Neural crest cell (in vitro differentiated cells): ENCODE measurements around the gene GSTA4. TPM values are rescaled to one million over a fixed set of nuclear protein-coding genes. Genes with fewer than 3 reads are reported as not detected.

ENCODE experiments used
- DNase-seq: peaks from one replicate; pipeline ENCODE4 v3.0.0; 2021; ENCODE audit warnings: low read depth, mixed read lengths, low spot score
- H3K27ac Mint-ChIP-seq: one replicate; pipeline ENCODE4 v1.8.0; 2021; ENCODE audit warnings: mild to moderate bottlenecking, mixed read lengths; ENCODE audit not compliant: unreplicated experiment
- H3K27me3 Mint-ChIP-seq: 2 replicates; pipeline ENCODE4 v1.8.0; 2021; ENCODE audit warnings: low read depth, mild to moderate bottlenecking, mixed read lengths
- H3K36me3 Mint-ChIP-seq: 2 replicates; pipeline ENCODE4 v1.8.0; 2021; ENCODE audit warnings: low read depth, mild to moderate bottlenecking, mixed read lengths
- H3K4me1 Mint-ChIP-seq: 2 replicates; pipeline ENCODE4 v1.8.0; 2021; ENCODE audit warnings: mixed read lengths
- H3K4me3 Mint-ChIP-seq: one replicate; pipeline ENCODE4 v1.8.0; 2021; ENCODE audit warnings: mild to moderate bottlenecking, mixed read lengths
- H3K9me3 Mint-ChIP-seq: 2 replicates; pipeline ENCODE4 v1.8.0; 2021; ENCODE audit warnings: mixed read lengths
- total RNA-seq: library from RNA; stranded (reverse); gene quantifications from 2 replicates; pipeline ENCODE4 v1.2.1, GENCODE V29; 2021
- TF ChIP-seq, protein P1 (sequence below): fragments of 200-600 bp; sonication (generic); conservative IDR thresholded peaks from 2 replicates; pipeline ENCODE4 v1.5.0; 2021; ENCODE audit warnings: antibody characterized with exemption, mild to moderate bottlenecking

Gene GSTA4
- total RNA-seq, 1 donor from 2014 or later: 70.7 TPM

DNA sequence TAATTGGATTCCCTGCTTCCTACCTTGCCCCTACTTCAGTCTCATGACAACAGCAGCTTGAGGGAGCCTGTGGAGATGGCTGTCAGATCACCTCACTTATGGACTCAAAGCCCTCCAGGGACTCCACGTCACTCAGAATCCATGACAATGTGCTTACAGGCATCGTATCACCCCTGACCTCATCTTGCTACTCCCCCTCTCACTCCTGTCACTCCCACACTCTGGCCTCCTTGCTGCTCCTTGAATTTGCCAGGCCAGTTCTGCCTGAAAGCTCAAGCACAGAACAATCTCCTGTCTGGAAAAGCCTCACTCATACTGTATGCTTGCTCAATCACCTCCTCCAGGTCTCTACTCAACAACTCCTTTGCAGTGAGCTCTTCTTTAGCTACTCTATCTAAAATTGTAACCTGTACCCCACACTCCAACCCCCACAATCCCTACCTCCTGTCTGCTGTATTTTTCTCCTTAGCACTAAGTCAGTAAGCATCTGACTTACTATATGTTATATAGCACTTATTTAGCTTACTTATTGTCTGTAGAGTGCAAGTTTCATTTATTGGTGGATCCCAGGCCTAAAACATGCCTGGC, 10.7 kb upstream of the GSTA4 start:
- Mint-ChIP-seq H3K4me1 (no peaks in the 10 kb centered on the region), H3K9me3 (no peaks in the 10 kb centered on the region), H3K27me3 (no peaks in the 10 kb centered on the region), H3K27ac (peak overlapping the region; percentile 1), H3K36me3 (peaks cover 23% of the 10 kb centered on the region), H3K4me3 (no peak overlapping the region)
- TF ChIP-seq, protein P1, sequence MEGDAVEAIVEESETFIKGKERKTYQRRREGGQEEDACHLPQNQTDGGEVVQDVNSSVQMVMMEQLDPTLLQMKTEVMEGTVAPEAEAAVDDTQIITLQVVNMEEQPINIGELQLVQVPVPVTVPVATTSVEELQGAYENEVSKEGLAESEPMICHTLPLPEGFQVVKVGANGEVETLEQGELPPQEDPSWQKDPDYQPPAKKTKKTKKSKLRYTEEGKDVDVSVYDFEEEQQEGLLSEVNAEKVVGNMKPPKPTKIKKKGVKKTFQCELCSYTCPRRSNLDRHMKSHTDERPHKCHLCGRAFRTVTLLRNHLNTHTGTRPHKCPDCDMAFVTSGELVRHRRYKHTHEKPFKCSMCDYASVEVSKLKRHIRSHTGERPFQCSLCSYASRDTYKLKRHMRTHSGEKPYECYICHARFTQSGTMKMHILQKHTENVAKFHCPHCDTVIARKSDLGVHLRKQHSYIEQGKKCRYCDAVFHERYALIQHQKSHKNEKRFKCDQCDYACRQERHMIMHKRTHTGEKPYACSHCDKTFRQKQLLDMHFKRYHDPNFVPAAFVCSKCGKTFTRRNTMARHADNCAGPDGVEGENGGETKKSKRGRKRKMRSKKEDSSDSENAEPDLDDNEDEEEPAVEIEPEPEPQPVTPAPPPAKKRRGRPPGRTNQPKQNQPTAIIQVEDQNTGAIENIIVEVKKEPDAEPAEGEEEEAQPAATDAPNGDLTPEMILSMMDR: no peak
- no peak for DNase-seq

DNA sequence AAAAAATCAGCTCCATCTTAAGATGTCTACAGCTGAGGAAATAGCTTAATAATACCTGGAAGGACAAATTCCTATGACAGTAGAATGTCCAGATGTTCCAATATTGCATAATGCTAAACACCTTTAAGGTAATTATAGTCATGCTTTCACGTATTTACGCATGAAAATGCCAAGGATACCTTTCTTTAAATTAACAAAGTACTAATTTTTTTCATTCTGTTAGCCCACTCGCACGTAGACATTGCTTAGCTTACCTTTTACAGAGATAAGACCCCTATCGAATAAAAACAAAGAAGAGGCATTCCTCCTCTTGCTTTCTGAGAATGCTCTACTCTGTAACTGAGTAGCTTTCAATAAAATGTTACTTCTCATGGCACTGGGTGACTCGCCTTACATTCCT, 4.4 kb upstream of the GSTA4 start:
- DNase-seq: no peak
- peaks cover 8% of the 10 kb centered on the region for H3K36me3 Mint-ChIP-seq
- no peak overlapping the region for H3K4me3 Mint-ChIP-seq
- no peak overlapping the region for H3K27ac Mint-ChIP-seq
- peaks cover 13% of the 10 kb centered on the region for H3K27me3 Mint-ChIP-seq
- TF ChIP-seq, protein P1: no peak
- peaks cover 13% of the 10 kb centered on the region for H3K4me1 Mint-ChIP-seq
- peaks cover 4% of the 10 kb centered on the region for H3K9me3 Mint-ChIP-seq

DNA sequence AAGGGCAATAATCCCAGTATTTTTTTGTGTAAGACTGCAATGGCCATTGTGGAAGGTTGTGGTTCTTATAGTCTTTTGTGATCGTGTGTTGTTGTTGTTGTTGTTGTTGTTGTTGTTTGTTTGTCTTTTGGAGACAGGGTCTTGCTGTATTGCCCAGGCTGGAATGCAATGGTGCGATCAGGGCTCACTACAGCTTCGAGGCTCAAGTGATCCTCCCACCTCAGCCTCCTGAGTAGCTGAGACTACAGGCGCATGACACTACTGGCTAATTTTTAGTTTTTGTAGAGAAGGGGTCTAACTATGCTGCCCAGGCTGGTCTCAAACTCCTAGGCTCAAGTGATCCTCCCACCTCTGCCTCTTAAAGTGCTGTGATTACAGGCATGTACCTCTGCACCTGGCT, 3.5 kb upstream of the GSTA4 start:
- Mint-ChIP-seq H3K4me1 (peaks cover 18% of the 10 kb centered on the region), H3K36me3 (peaks cover 4% of the 10 kb centered on the region), H3K9me3 (peaks cover 4% of the 10 kb centered on the region), H3K4me3 (no peak overlapping the region), H3K27me3 (peaks cover 13% of the 10 kb centered on the region), H3K27ac (no peak overlapping the region)
- TF ChIP-seq, protein P1: no peak
- no peak for DNase-seq

- peaks cover 13% of the 10 kb centered on the region for H3K27me3 Mint-ChIP-seq
- peaks cover 8% of the 10 kb centered on the region for H3K36me3 Mint-ChIP-seq
- DNase-seq: peak; percentile 41
- peaks cover 4% of the 10 kb centered on the region for H3K9me3 Mint-ChIP-seq
- H3K4me1 Mint-ChIP-seq: peaks cover 35% of the 10 kb centered on the region
- no peak overlapping the region for H3K27ac Mint-ChIP-seq
- TF ChIP-seq, protein P1: no peak
- H3K4me3 Mint-ChIP-seq: peak overlapping the region; percentile 98
These were observed 995 bp upstream of the GSTA4 start for GRCh38 chr6:52995913-52996645.

GRCh38 chr6:52994839-52995088, 320 bp downstream of the GSTA4 start:
- Mint-ChIP-seq H3K27ac (peak overlapping the region; percentile 99), H3K9me3 (peaks cover 4% of the 10 kb centered on the region), H3K27me3 (peaks cover 13% of the 10 kb centered on the region), H3K36me3 (peaks cover 16% of the 10 kb centered on the region), H3K4me1 (peaks cover 41% of the 10 kb centered on the region), H3K4me3 (peak overlapping the region; percentile 98)
- DNase-seq: peak; percentile 59
- TF ChIP-seq, protein P1: no peak
